HCT116 (cell line): ENCODE measurements around the gene ACOT12. TPM values are rescaled to one million over a fixed set of nuclear protein-coding genes. Genes with fewer than 3 reads are reported as not detected.

Experiments used
- ATAC-seq: fragments of 200-7000 bp; cut with Tn5 transposase; 2 replicates; pipeline ENCODE4 v1.9.1; 2020; ENCODE audit warnings: mild to moderate bottlenecking, moderate library complexity
- BruUV-seq: library from RNA; stranded (reverse); fragments of 400-500 nt; replicated peaks from 2 replicates; lab custom pipeline; 2021; lab: Mats Ljungman, UMichigan
- CTCF ChIA-PET: fragments of 300-600 bp; sonication (Branson Sonifier 250); formaldehyde crosslinking; loops from one replicate; lab custom pipeline; 2021; ENCODE audit warnings: antibody characterized with exemption; lab: Charles Lee
- POLR2A ChIA-PET: fragments of 300-600, 350-600 bp; sonication (Branson Sonifier 250); formaldehyde crosslinking; loops from one replicate; lab custom pipeline; 2021; ENCODE audit warnings: antibody characterized with exemption; lab: Charles Lee
- RAD21 ChIA-PET, 2 experiments: fragments of 300-600 bp; sonication (Branson Sonifier 250); formaldehyde crosslinking; loops; one replicate each; lab custom pipeline; 2023; ENCODE audit warnings: low total read pairs in 2 of 2; ENCODE audit not compliant: uncharacterized antibody in 2 of 2, unreplicated experiment in 2 of 2, low non-redundant PET in 1 of 2; lab: Charles Lee
- DNase-seq: peaks from one replicate; pipeline ENCODE4 v3.0.0-alpha.2; 2010; ENCODE audit warnings: low read depth, low spot score
- H2AFZ ChIP-seq: fragments of 200-600 bp; shearing (Covaris generic), sonication (generic); 2 replicates; pipeline ENCODE4 v1.6.1; 2017; ENCODE audit warnings: low read depth, mixed run types, mixed read lengths, antibody characterized with exemption, low read length; ENCODE audit not compliant: poor library complexity, severe bottlenecking
- H3K27ac ChIP-seq: 2 replicates; pipeline ENCODE4 v1.5.1; 2012; ENCODE audit warnings: low read depth, low read length
- H3K27me3 ChIP-seq: fragments of 200-600 bp; sonication (generic); 2 replicates; pipeline ENCODE4 v1.6.1; 2016; ENCODE audit warnings: mixed run types, low read length, mixed read lengths; ENCODE audit not compliant: insufficient read depth
- H3K36me3 ChIP-seq, 2 experiments: fragments of 200-500 bp in 1 of 2; fragments of 200-600 bp in 1 of 2; sonication (Bioruptor generic) in 1 of 2; sonication (generic) in 1 of 2; 2 replicates each; pipeline versions ENCODE4 v1.5.1 to v1.6.1; 2014 to 2016; ENCODE audit warnings: low read length in 2 of 2, inconsistent platforms in 1 of 2, mixed read lengths in 1 of 2, mixed run types in 1 of 2; ENCODE audit not compliant: insufficient read depth in 2 of 2, control insufficient read depth in 1 of 2
- H3K4me1 ChIP-seq, 2 experiments: fragments of 200-600 bp in 1 of 2; sonication (generic) in 1 of 2; 2 replicates each; pipeline versions ENCODE4 v1.5.1 to v1.6.1; 2012 to 2017; ENCODE audit warnings: low read length in 2 of 2, inconsistent platforms in 1 of 2, mild to moderate bottlenecking in 1 of 2, mixed read lengths in 1 of 2, mixed run types in 1 of 2, moderate library complexity in 1 of 2; ENCODE audit not compliant: insufficient read depth in 2 of 2, control insufficient read depth in 1 of 2
- H3K4me2 ChIP-seq: fragments of 200-600 bp; sonication (generic); 2 replicates; pipeline ENCODE4 v1.6.1; 2017; ENCODE audit warnings: mixed run types, low read length, mixed read lengths
- H3K4me3 ChIP-seq, 2 experiments: fragments of 200-600 bp in 1 of 2; sonication (generic) in 1 of 2; replicated peaks in 1 of 2; 2 replicates each; pipeline ENCODE4 v1.5.1; 2011 to 2016; ENCODE audit warnings: low read length in 2 of 2, control low read depth in 1 of 2, low read depth in 1 of 2, mild to moderate bottlenecking in 1 of 2, mixed read lengths in 1 of 2, mixed run types in 1 of 2
- H3K79me2 ChIP-seq: fragments of 200-600 bp; sonication (generic); 2 replicates; pipeline ENCODE4 v1.6.1; 2017; ENCODE audit warnings: mild to moderate bottlenecking, mixed run types, low read length, moderate library complexity, mixed read lengths; ENCODE audit not compliant: insufficient read depth
- H3K9ac ChIP-seq: fragments of 200-600 bp; sonication (generic); 2 replicates; pipeline ENCODE4 v1.6.1; 2016; ENCODE audit warnings: low read length, mixed read lengths
- H3K9me2 ChIP-seq: fragments of 200-600 bp; sonication (generic), shearing (Covaris generic); 2 replicates; pipeline ENCODE4 v1.6.1; 2017; ENCODE audit warnings: mixed run types, mild to moderate bottlenecking, moderate library complexity; ENCODE audit not compliant: insufficient read depth
- H3K9me3 ChIP-seq, 2 experiments: fragments of 200-500 bp in 1 of 2; fragments of 200-600 bp in 1 of 2; sonication (Bioruptor generic) in 1 of 2; sonication (generic) in 1 of 2; 2 replicates each; pipeline ENCODE4 v1.6.1; 2014 to 2017; ENCODE audit warnings: low read length in 2 of 2, mixed read lengths in 2 of 2, inconsistent platforms in 1 of 2, low read depth in 1 of 2, mild to moderate bottlenecking in 1 of 2, mixed run types in 1 of 2, moderate library complexity in 1 of 2; ENCODE audit not compliant: control insufficient read depth in 1 of 2, insufficient read depth in 1 of 2
- H4K20me1 ChIP-seq: fragments of 200-600 bp; sonication (generic), shearing (Covaris generic); 2 replicates; pipeline ENCODE4 v1.6.1; 2017; ENCODE audit warnings: mixed run types, mild to moderate bottlenecking, moderate library complexity; ENCODE audit not compliant: insufficient read depth
- CBX3 ChIP-seq: IDR thresholded peaks from 2 replicates; pipeline ENCODE4 v1.6.1; 2012; ENCODE audit warnings: low read depth
- CEBPB ChIP-seq: IDR thresholded peaks from 2 replicates; pipeline ENCODE4 v1.6.1; 2012; ENCODE audit warnings: low read depth
- EGR1 ChIP-seq: IDR thresholded peaks from 2 replicates; pipeline ENCODE4 v1.6.1; 2012; ENCODE audit warnings: low read depth
- ELF1 ChIP-seq: IDR thresholded peaks from 2 replicates; pipeline ENCODE4 v1.6.1; 2012; ENCODE audit warnings: low read depth, borderline replicate concordance
- EZH2 ChIP-seq: fragments of 200-600 bp; sonication (generic); IDR thresholded peaks from 2 replicates; pipeline ENCODE4 v1.6.1; 2017; ENCODE audit warnings: antibody characterized with exemption, mixed run types
- EZH2phosphoT487 ChIP-seq: fragments of 200-600 bp; IDR thresholded peaks from 2 replicates; pipeline ENCODE4 v1.6.1; 2018; ENCODE audit warnings: antibody characterized with exemption, borderline replicate concordance
- POLR2A ChIP-seq: IDR thresholded peaks from 2 replicates; pipeline ENCODE4 v1.7.0; 2011; ENCODE audit warnings: borderline replicate concordance; ENCODE audit not compliant: insufficient read depth, insufficient read length; ENCODE audit errors: extremely low read depth
- POLR2AphosphoS5 ChIP-seq: IDR thresholded peaks from 2 replicates; pipeline ENCODE4 v1.6.1; 2011; ENCODE audit warnings: mild to moderate bottlenecking, low read depth, low read length, moderate library complexity
- RAD21 ChIP-seq: IDR thresholded peaks from 2 replicates; pipeline ENCODE4 v1.6.1; 2012; ENCODE audit warnings: low read depth, mild to moderate bottlenecking
- SIN3A ChIP-seq: IDR thresholded peaks from 2 replicates; pipeline ENCODE4 v1.6.1; 2012; ENCODE audit warnings: low read depth
- SP1 ChIP-seq: IDR thresholded peaks from 2 replicates; pipeline ENCODE4 v1.6.1; 2012; ENCODE audit warnings: low read depth
- SRF ChIP-seq: IDR thresholded peaks from 2 replicates; pipeline ENCODE4 v1.6.1; 2012; ENCODE audit warnings: low read depth
- TCF7L2 ChIP-seq: IDR thresholded peaks from 2 replicates; pipeline ENCODE4 v1.7.0; 2011; ENCODE audit warnings: borderline replicate concordance, inconsistent platforms; ENCODE audit not compliant: insufficient read depth, insufficient read length; ENCODE audit errors: extremely low read depth
- ZFX ChIP-seq: fragments of 450-650 bp; IDR thresholded peaks from 2 replicates; pipeline ENCODE4 v1.6.1; 2017
- ZNF274 ChIP-seq: fragments of 200-500 bp; sonication (Bioruptor generic); IDR thresholded peaks from 2 replicates; pipeline ENCODE4 v1.6.1; 2014; ENCODE audit warnings: mild to moderate bottlenecking, low read depth, low read length, inconsistent platforms
- intact Hi-C: fragments of 100-400 bp; cut with micrococcal nuclease; formaldehyde crosslinking; loops from 2 replicates; pipeline ENCODE4 v1.10.0; 2022
- total RNA-seq: library from RNA; stranded (reverse); gene quantifications from one replicate; pipeline ENCODE4 v1.2.1, GENCODE V29; 2021; ENCODE audit not compliant: unreplicated experiment
- TF ChIP-seq, protein P1 (sequence below): IDR thresholded peaks from 2 replicates; pipeline ENCODE4 v1.6.1; 2012
- TF ChIP-seq, protein P2 (sequence below): IDR thresholded peaks from 2 replicates; pipeline ENCODE4 v1.6.1; 2012; ENCODE audit warnings: low read depth
- TF ChIP-seq, protein P3 (sequence below), 3 experiments: fragments of 200-600 bp in 1 of 3; sonication (generic) in 1 of 3; IDR thresholded peaks in 2 of 3; conservative IDR thresholded peaks in 1 of 3; 2 replicates each; pipeline ENCODE4 v1.5.1; 2012 to 2017; ENCODE audit warnings: low read depth in 2 of 3, low read length in 2 of 3, antibody characterized with exemption in 1 of 3, borderline replicate concordance in 1 of 3, control low read depth in 1 of 3, mild to moderate bottlenecking in 1 of 3, mixed read lengths in 1 of 3, mixed run types in 1 of 3, moderate library complexity in 1 of 3; ENCODE audit not compliant: insufficient read depth in 1 of 3
- TF ChIP-seq, protein P4 (sequence below): IDR thresholded peaks from 2 replicates; pipeline ENCODE4 v1.6.1; 2011; ENCODE audit warnings: mild to moderate bottlenecking, low read length, moderate library complexity; ENCODE audit not compliant: insufficient replicate concordance; ENCODE audit errors: extremely low read depth
- TF ChIP-seq, protein P5 (sequence below): IDR thresholded peaks from 2 replicates; pipeline ENCODE4 v1.6.1; 2012

The ACOT12 gene
- total RNA-seq, 1 experiment from 2014 or later: not detected

DNA sequence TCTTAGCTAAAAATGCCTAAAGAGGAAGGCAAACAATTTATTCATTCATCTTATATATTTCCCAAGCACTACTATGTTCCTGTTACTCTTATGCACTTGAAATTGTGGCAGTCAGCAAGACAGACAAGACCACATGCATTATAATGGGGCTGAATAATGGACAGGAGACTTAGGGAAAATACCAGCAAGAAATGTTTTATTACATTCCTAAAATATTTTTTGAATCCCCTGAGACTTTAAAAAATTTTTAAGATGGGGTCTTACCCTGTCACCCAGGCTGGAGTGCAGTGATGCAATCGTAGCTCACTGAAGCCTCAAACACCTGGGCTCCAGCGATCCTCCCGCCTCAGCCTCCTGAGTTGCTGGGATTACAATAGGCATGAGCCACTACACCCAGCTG lies 79.4 kb downstream of the ACOT12 start:
- no TSS peak for BruUV-seq

More for the DNA sequence above, 79.4 kb downstream of the ACOT12 start:
- Histone ChIP-seq H3K4me2 (no peak overlapping the region), H3K9me3 (no peaks in the 10 kb centered on the region), H2AFZ (no peak overlapping the region), H4K20me1 (no peaks in the 10 kb centered on the region), H3K27me3 (no peaks in the 10 kb centered on the region), H3K79me2 (no peaks in the 10 kb centered on the region), H3K4me1 (no peaks in the 10 kb centered on the region), H3K27ac (no peak overlapping the region), H3K9ac (no peak overlapping the region), H3K36me3 (peaks cover 9 to 18% of the 10 kb centered on the region in 2 experiments; a peak in 3 of 4 replicates), H3K9me2 (no peaks in the 10 kb centered on the region), H3K4me3 (no peak overlapping the region)
- RAD21 ChIA-PET: no interaction called here
- ATAC-seq: no peak
- TF ChIP-seq ZNF274: no peak
- no peak for TF ChIP-seq CEBPB
- no peak for TF ChIP-seq POLR2AphosphoS5
- TF ChIP-seq, protein P1, sequence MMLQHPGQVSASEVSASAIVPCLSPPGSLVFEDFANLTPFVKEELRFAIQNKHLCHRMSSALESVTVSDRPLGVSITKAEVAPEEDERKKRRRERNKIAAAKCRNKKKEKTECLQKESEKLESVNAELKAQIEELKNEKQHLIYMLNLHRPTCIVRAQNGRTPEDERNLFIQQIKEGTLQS: no peak
- no peak for TF ChIP-seq SP1
- TF ChIP-seq RAD21: no peak
- TF ChIP-seq, protein P2, sequence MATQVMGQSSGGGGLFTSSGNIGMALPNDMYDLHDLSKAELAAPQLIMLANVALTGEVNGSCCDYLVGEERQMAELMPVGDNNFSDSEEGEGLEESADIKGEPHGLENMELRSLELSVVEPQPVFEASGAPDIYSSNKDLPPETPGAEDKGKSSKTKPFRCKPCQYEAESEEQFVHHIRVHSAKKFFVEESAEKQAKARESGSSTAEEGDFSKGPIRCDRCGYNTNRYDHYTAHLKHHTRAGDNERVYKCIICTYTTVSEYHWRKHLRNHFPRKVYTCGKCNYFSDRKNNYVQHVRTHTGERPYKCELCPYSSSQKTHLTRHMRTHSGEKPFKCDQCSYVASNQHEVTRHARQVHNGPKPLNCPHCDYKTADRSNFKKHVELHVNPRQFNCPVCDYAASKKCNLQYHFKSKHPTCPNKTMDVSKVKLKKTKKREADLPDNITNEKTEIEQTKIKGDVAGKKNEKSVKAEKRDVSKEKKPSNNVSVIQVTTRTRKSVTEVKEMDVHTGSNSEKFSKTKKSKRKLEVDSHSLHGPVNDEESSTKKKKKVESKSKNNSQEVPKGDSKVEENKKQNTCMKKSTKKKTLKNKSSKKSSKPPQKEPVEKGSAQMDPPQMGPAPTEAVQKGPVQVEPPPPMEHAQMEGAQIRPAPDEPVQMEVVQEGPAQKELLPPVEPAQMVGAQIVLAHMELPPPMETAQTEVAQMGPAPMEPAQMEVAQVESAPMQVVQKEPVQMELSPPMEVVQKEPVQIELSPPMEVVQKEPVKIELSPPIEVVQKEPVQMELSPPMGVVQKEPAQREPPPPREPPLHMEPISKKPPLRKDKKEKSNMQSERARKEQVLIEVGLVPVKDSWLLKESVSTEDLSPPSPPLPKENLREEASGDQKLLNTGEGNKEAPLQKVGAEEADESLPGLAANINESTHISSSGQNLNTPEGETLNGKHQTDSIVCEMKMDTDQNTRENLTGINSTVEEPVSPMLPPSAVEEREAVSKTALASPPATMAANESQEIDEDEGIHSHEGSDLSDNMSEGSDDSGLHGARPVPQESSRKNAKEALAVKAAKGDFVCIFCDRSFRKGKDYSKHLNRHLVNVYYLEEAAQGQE: no peak
- TF ChIP-seq ELF1: no peak
- TF ChIP-seq POLR2A: no peak
- TF ChIP-seq, protein P3, sequence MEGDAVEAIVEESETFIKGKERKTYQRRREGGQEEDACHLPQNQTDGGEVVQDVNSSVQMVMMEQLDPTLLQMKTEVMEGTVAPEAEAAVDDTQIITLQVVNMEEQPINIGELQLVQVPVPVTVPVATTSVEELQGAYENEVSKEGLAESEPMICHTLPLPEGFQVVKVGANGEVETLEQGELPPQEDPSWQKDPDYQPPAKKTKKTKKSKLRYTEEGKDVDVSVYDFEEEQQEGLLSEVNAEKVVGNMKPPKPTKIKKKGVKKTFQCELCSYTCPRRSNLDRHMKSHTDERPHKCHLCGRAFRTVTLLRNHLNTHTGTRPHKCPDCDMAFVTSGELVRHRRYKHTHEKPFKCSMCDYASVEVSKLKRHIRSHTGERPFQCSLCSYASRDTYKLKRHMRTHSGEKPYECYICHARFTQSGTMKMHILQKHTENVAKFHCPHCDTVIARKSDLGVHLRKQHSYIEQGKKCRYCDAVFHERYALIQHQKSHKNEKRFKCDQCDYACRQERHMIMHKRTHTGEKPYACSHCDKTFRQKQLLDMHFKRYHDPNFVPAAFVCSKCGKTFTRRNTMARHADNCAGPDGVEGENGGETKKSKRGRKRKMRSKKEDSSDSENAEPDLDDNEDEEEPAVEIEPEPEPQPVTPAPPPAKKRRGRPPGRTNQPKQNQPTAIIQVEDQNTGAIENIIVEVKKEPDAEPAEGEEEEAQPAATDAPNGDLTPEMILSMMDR (IDR thresholded peaks at IDR 0.05 in 2 of 3, conservative IDR thresholded peaks at IDR 0.05 in 1 of 3; ENCODE audit: borderline replicate concordance in 1 of 3, insufficient read depth in 1 of 3, low read depth in 2 of 3, low read length in 2 of 3): no peak
- TF ChIP-seq, protein P4, sequence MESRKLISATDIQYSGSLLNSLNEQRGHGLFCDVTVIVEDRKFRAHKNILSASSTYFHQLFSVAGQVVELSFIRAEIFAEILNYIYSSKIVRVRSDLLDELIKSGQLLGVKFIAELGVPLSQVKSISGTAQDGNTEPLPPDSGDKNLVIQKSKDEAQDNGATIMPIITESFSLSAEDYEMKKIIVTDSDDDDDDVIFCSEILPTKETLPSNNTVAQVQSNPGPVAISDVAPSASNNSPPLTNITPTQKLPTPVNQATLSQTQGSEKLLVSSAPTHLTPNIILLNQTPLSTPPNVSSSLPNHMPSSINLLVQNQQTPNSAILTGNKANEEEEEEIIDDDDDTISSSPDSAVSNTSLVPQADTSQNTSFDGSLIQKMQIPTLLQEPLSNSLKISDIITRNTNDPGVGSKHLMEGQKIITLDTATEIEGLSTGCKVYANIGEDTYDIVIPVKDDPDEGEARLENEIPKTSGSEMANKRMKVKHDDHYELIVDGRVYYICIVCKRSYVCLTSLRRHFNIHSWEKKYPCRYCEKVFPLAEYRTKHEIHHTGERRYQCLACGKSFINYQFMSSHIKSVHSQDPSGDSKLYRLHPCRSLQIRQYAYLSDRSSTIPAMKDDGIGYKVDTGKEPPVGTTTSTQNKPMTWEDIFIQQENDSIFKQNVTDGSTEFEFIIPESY: no peak
- no peak for TF ChIP-seq SIN3A
- TF ChIP-seq EGR1: no peak
- no peak for TF ChIP-seq SRF
- TF ChIP-seq, protein P5, sequence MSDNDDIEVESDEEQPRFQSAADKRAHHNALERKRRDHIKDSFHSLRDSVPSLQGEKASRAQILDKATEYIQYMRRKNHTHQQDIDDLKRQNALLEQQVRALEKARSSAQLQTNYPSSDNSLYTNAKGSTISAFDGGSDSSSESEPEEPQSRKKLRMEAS: no peak
- TF ChIP-seq TCF7L2: no peak
- no peak for TF ChIP-seq ZFX
- no peak for TF ChIP-seq EZH2
- TF ChIP-seq EZH2phosphoT487: no peak
- TF ChIP-seq CBX3: no peak
- CTCF ChIA-PET: interaction anchor here (0.8 kb wide), 1 partner anchor 15 kb away, joined by 3 read pairs; no protein-coding TSS in a partner anchor
- intact Hi-C loops: no loop called here
- POLR2A ChIA-PET: no interaction called here
- DNase-seq: no peak
